Activated T-cell treated with anti-CD3 and anti-CD28 coated beads, Interleukin-2, amount 50 U/mL, for 24 hours (primary cell): Measurements from ENCODE around the gene COQ5.
"Not testable (repeated sequence)": the region's sequence is repeated elsewhere in the genome, so short reads cannot be mapped to it uniquely, and the experiment has no call there.

Source experiments
- DNase-seq: peaks from one replicate; pipeline ENCODE4 v3.0.0-alpha.2; 2020
- H3K27ac Mint-ChIP-seq: 2 replicates; pipeline ENCODE4 v1.8.0; 2020; ENCODE audit warnings: mild to moderate bottlenecking, mixed read lengths
- H3K27me3 Mint-ChIP-seq: 2 replicates; pipeline ENCODE4 v1.8.0; 2020; ENCODE audit warnings: mixed read lengths
- H3K36me3 Mint-ChIP-seq: 2 replicates; pipeline ENCODE4 v1.8.0; 2020; ENCODE audit warnings: low read depth, mixed read lengths
- H3K4me1 Mint-ChIP-seq: 2 replicates; pipeline ENCODE4 v1.8.0; 2020; ENCODE audit warnings: low read depth, mixed read lengths
- H3K4me3 Mint-ChIP-seq: 2 replicates; pipeline ENCODE4 v1.8.0; 2020; ENCODE audit warnings: mild to moderate bottlenecking, moderate library complexity, mixed read lengths
- H3K9me3 Mint-ChIP-seq: 2 replicates; pipeline ENCODE4 v1.8.0; 2020; ENCODE audit warnings: mixed read lengths

Gene COQ5

DNA sequence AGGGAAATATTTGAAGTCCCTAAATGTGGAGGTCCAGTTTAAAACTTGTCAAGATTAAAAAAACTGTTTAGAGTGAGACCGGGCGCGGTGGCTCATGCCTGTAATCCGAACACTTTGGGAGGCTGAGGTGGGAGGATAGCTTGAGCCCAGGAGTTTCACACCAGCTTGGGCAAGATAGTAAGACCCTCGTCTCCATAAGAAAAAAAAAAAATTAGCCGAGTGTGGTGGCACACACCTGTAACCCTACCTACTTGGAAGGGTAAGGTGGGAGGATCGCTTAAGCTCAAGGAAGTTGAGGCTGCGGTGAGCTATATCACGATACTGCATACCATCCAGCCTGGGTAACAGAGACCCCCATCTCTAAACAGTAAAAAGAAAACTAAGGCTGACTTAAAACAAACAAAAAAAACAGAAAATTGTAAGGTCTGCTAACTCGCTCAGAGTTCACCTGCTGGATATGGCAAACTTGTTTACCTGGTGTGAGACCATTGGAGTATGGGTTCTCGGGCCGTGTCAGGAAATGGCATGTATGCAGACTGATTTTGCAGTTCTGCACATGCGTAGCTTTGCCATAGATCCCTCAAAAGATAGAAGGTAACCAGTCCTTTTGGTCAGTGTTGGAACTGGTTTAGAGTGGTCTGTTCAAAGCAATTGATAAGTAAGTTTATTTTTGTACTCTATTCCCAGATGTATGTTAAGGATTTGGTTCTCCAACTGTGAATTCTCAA is 7.3 kb upstream of the COQ5 start:
- H3K27ac Mint-ChIP-seq = peak overlapping the region; percentile 85
- no peak for DNase-seq
- peak overlapping the region; percentile 94 for H3K4me3 Mint-ChIP-seq
- H3K9me3 Mint-ChIP-seq = no peaks in the 10 kb centered on the region
- no peaks in the 10 kb centered on the region for H3K27me3 Mint-ChIP-seq
- H3K4me1 Mint-ChIP-seq = peaks cover 64% of the 10 kb centered on the region
- peaks cover 67% of the 10 kb centered on the region for H3K36me3 Mint-ChIP-seq

DNA sequence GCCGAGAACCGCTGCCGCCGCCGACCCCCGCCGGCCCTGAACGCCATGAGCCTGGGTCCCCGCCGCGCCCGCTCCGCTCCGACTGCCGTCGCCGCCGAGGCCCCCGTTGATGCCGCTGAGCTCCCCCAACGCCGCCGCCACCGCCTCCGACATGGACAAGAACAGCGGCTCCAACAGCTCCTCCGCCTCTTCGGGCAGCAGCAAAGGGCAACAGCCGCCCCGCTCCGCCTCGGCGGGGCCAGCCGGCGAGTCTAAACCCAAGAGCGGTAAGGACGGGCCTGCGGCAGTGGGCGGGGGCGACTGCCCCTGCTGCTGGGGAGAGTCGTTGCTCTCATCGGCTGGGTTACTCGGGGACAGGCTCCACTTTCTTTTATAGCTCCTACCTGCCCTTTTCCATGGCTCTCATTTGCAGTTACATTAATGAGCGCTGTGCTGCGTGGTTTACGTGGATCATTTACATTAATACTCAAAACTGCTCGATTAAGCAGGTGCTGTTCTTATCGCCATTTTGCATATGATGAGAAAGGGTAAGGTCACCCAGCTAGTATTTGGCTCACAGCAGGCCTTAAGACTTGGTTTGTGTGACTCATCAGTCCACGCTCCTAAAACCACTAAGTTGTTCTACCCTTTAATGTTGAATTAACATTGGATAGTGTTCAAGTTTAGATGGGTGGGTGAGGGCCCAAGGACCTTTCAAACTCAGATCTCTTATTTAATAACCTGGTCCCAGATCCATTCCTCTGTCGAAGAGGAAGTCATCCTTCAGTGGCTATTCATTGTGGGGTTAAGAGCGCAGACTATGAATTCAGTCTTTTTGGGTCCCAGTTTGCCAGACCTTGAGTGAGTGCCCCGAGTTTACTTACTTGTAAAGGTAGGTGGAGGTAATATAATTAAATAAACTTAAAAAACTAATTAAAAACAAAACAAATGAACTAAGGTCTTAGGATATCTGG is 6.0 kb upstream of the COQ5 start:
- Mint-ChIP-seq H3K9me3 (no peaks in the 10 kb centered on the region), H3K36me3 (peaks cover 54% of the 10 kb centered on the region), H3K4me3 (peak overlapping the region; percentile 94), H3K27ac (peak overlapping the region; percentile 93), H3K4me1 (peaks cover 56% of the 10 kb centered on the region), H3K27me3 (no peaks in the 10 kb centered on the region)
- peak; percentile 75 for DNase-seq

DNA sequence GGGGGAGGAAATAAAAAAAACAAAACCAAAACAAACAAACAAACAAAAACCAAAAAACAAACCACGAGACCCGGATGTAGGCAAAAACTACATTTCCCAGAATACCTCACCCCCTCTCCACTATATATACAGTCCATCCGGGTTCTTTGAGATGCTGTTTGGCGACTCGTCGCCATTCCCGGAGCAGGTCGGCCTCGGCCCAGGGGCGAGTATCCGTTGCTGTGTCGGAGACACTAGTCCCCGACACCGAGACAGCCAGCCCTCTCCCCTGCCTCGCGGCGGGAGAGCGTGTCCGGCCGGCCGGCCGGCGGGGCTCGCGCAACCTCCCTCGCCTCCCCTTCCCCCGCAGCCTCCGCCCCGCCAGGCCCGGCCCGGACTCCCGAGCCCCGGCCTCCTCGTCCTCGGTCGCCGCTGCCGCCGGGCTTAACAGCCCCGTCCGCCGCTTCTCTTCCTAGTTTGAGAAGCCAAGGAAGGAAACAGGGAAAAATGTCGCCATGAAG is 5.3 kb upstream of the COQ5 start, which contains the start of gene RNF10:
Gene RNF10, plus strand, starts transcription at position 154 of the 500 bp plus-strand sequence. CDS start 456 bp downstream, outside the sequence.
- Mint-ChIP-seq H3K9me3 (no peaks in the 10 kb centered on the region), H3K27ac (peak within 1 kb of the TSS; percentile 93), H3K36me3 (peaks cover 48% of the 10 kb centered on the region), H3K4me3 (peak within 1 kb of the TSS; percentile 94), H3K27me3 (no peaks in the 10 kb centered on the region), H3K4me1 (peaks cover 58% of the 10 kb centered on the region)
- peak; percentile 80 for DNase-seq

DNA sequence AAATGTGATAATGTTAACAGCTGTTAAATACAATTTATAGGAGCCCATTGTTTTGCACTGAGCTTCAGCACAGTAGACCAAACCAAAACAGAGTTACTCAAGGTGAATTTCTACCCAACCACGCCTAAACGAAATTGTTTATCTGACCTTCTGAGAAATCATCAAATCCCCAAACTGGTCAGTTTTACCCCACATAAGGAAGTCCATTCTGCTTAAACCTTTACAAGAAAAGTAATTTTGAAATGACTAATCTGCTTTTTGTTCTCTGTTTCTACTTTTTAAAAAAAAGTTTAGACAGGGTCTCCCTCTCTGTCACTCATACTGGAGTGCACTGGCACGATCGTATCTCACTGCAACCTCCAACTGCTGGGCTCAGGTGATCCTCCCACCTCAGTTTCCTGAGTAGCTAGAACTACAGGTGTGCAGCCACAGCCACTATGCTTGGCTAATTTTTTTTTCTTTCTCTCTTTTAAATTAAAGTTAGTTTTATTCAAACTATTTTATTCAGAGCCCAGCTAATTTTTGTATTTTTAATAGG is 3.8 kb upstream of the COQ5 start:
- Mint-ChIP-seq H3K36me3 (peaks cover 44% of the 10 kb centered on the region), H3K4me1 (peaks cover 48% of the 10 kb centered on the region), H3K4me3 (no peak overlapping the region), H3K27me3 (no peaks in the 10 kb centered on the region), H3K27ac (peak overlapping the region; percentile 18), H3K9me3 (no peaks in the 10 kb centered on the region)
- DNase-seq = no peak

DNA sequence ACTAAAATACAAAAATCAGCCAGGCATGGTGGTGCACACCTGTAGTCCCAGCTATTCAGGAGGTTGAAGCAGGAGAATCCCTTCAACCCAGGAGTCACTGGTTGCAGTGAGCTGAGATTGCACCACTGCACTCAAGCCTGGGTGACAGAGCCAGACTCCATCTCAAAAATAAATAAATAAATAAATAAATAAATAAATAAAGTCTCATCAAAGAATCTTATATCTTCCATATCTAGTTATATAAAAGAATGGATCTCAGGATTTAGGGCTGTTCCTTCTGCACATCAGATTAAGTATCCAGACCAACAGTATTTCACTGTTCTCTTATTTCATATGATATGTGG is 1.4 kb upstream of the COQ5 start:
- H3K9me3 Mint-ChIP-seq, H3K27me3 Mint-ChIP-seq, H3K27ac Mint-ChIP-seq, DNase-seq: not testable (repeated sequence)
- peaks cover 32% of the 10 kb centered on the region for H3K4me1 Mint-ChIP-seq
- peaks cover 27% of the 10 kb centered on the region for H3K36me3 Mint-ChIP-seq
- H3K4me3 Mint-ChIP-seq = peak overlapping the region; percentile 97

DNA sequence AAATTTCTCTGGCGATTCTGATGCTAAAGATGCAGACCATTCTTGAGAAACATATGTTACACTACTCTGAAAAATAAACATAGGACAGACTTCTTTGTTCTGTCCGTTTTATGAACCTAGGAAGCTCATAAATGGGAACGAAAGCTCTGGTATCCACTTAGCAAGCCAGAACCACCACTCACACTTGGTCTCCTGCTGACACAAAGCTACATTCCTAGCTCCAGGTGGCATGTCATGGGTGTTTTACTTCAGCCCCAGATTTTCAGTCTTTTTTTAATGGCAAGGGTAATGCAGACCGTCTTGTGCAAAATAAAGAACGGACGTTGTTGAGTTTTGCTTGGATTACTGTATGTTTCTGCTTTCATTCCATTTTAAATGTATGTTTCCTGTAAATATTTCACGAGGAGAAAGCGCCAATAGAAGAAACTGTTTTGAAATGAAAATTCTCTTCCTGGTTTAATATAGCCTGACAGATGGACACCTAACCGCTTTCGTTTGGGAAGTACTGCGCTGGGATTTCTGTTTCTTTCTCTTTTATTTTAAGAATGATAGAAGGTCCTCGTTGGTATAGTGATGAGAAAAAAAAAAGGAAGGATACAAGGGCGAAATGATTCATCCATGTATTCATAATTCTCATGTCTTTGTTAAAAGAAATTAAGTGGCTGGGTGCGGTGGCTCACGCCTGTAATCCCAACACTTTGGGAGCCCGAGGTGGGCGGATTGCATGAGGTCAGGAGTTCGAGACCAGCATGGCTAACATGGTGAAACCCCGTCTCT is 871 bp upstream of the COQ5 start:
- no peaks in the 10 kb centered on the region for H3K27me3 Mint-ChIP-seq
- DNase-seq = no peak
- peaks cover 22% of the 10 kb centered on the region for H3K36me3 Mint-ChIP-seq
- no peaks in the 10 kb centered on the region for H3K9me3 Mint-ChIP-seq
- peak overlapping the region; percentile 98 for H3K27ac Mint-ChIP-seq
- H3K4me1 Mint-ChIP-seq = peaks cover 29% of the 10 kb centered on the region
- H3K4me3 Mint-ChIP-seq = peak overlapping the region; percentile 97

DNA sequence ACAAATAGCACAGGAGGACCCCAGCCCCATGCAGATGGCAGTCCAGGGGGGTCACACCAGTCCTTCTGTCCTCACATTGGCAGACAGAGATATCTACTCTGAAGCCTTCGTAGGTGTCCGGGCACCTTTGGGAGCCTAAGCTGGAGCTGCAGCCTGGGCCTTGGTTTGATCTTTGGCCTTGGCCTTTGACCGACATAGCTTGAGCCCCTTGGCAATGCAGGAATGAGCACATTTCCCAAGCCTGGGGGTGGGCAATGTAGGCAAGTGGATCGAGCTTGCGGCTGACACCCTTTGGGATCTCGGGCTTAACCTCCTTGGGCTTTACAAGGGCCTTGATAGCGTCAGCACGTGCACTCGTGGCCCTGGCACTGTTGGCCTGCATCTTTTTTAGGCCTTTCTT is 6.4 kb downstream of the COQ5 start:
- H3K27ac Mint-ChIP-seq = no peak overlapping the region
- H3K36me3 Mint-ChIP-seq = peaks cover 34% of the 10 kb centered on the region
- no peaks in the 10 kb centered on the region for H3K9me3 Mint-ChIP-seq
- H3K4me1 Mint-ChIP-seq = peaks cover 5% of the 10 kb centered on the region
- no peak overlapping the region for H3K4me3 Mint-ChIP-seq
- no peak for DNase-seq
- no peaks in the 10 kb centered on the region for H3K27me3 Mint-ChIP-seq

DNA sequence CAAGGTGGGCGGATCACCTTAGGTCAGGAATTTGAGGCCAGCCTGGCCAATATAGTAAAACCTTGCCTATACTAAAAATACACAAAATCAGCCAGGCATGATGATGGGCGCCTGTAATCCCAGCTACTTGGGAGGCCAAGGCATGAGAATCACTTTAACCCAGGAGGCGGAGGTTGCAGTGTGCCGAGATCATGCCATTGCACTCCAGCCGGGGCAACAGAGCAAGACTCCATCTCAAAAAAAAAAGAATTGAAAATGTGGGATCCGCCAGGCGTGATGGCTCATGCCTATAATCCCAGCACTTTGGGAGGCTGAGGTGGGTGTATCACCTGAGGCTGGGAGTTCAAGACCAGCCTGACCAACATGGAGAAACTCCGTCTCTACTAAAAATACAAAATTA is 9.6 kb downstream of the COQ5 start:
- H3K4me3 Mint-ChIP-seq, DNase-seq, H3K27me3 Mint-ChIP-seq, H3K4me1 Mint-ChIP-seq, H3K27ac Mint-ChIP-seq, H3K9me3 Mint-ChIP-seq: not testable (repeated sequence)
- H3K36me3 Mint-ChIP-seq = peaks cover 48% of the 10 kb centered on the region

DNA sequence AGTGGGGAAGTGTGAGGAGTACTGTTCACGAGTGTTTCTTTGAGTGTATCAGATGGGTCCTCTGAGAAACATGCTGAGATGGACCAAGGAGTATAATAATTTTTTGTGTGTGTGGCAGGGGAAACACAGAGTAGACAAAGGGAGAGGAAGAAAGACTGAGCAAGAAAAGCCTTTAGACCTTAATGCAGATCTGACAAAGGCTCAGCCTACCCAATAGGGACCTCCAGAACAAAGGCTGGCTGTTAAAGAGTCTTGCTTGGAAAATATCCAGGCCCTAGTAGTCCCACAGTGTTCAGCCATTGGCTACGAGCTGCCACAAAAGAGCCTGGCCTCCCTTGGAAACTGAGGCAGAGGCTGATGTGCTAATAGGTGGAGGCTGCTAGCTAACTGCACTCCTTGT is 13.5 kb downstream of the COQ5 start:
- H3K4me3 Mint-ChIP-seq = no peak overlapping the region
- peaks cover 45% of the 10 kb centered on the region for H3K36me3 Mint-ChIP-seq
- no peak for DNase-seq
- no peaks in the 10 kb centered on the region for H3K9me3 Mint-ChIP-seq
- H3K27me3 Mint-ChIP-seq = no peaks in the 10 kb centered on the region
- H3K4me1 Mint-ChIP-seq = no peaks in the 10 kb centered on the region
- H3K27ac Mint-ChIP-seq = no peak overlapping the region

DNA sequence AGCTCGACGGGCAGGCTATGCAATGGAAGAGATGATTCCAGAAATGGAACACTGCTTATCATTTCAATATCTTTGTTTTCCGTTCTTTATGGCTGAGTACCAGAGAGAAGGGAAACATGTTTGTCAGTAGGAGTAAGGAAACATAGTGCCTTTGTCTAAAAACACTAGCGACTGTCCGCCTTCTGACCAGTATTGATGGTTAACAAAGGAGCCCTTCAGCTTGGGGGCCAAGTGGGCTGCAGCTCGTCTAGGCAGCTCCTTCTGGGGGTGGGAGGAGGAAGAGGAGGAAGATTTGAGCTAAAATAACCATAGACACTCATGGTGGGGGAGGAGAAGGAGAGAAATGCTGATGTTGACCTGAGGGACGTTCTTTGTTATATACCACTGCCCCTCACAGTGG is 15.0 kb downstream of the COQ5 start:
- no peak overlapping the region for H3K4me3 Mint-ChIP-seq
- peaks cover 51% of the 10 kb centered on the region for H3K36me3 Mint-ChIP-seq
- no peak for DNase-seq
- no peaks in the 10 kb centered on the region for H3K27me3 Mint-ChIP-seq
- no peaks in the 10 kb centered on the region for H3K4me1 Mint-ChIP-seq
- H3K9me3 Mint-ChIP-seq = no peaks in the 10 kb centered on the region
- no peak overlapping the region for H3K27ac Mint-ChIP-seq

DNA sequence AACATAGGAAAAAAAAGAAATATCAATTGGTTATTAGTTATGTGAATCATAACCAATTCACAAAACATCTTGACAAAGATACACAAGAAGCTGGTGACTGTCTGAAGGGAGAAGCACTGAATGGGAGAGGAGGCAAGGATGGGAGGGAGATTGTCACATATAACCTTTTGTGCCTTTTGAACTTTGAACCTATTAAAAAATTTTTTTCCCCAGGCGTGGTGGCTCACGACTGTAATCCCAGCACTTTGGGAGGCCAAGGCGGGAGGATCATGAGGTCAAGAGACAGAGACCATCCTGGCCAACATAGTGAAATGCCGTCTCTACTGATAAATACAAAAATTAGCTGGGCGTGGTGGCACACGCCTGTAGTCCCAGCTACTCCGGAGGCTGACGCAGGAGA is 20.4 kb downstream of the COQ5 start:
- peak overlapping the region; percentile 2 for H3K27ac Mint-ChIP-seq
- DNase-seq = no peak
- no peaks in the 10 kb centered on the region for H3K9me3 Mint-ChIP-seq
- H3K27me3 Mint-ChIP-seq = no peaks in the 10 kb centered on the region
- H3K4me1 Mint-ChIP-seq = no peaks in the 10 kb centered on the region
- no peak overlapping the region for H3K4me3 Mint-ChIP-seq
- H3K36me3 Mint-ChIP-seq = peaks cover 58% of the 10 kb centered on the region

DNA sequence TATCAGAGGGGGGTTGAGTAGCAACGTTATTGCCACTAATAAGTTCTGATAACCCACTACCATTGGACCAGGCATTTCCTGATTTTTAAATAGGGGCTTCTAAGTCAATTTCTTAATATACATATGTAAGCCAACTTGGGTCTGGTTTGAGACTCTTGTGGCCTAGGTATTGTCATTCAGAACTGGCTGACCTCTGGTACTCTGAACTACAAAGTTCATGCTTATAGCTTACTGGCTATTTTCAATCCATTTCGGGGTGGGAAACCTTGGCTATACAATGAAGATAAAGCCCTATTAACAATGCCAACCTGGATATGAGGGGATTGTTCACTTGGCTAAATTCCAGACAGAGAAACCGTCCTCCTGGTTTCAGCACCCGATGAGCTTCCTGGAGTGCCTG is 24.4 kb downstream of the COQ5 start:
- no peak overlapping the region for H3K27ac Mint-ChIP-seq
- no peaks in the 10 kb centered on the region for H3K27me3 Mint-ChIP-seq
- no peaks in the 10 kb centered on the region for H3K9me3 Mint-ChIP-seq
- H3K36me3 Mint-ChIP-seq = peaks cover 71% of the 10 kb centered on the region
- H3K4me3 Mint-ChIP-seq = no peak overlapping the region
- no peak for DNase-seq
- H3K4me1 Mint-ChIP-seq = peaks cover 3% of the 10 kb centered on the region

DNA sequence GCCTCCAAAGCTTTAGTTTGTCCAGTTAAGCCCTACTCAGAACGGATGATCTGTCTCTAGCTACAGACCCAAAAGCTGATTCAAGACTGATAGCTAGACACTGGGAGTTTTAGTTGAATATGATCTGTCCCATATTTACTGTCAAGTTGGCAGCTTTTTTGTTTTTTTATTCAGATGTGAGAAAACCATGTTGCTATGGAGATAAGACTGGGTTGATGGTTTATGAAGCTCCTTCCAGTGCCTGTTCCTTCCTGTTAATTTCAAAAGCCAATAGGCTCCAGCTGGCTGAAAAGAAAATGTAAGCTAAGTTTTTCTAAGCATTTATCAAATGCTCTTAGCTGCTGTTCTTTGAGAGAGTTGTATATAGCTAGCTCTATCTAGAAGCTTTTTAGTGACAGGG is 28.4 kb downstream of the COQ5 start:
- Mint-ChIP-seq H3K27me3 (no peaks in the 10 kb centered on the region), H3K4me3 (no peak overlapping the region), H3K27ac (peak overlapping the region; percentile 56), H3K9me3 (no peaks in the 10 kb centered on the region), H3K4me1 (peaks cover 22% of the 10 kb centered on the region), H3K36me3 (peaks cover 79% of the 10 kb centered on the region)
- no peak for DNase-seq

DNA sequence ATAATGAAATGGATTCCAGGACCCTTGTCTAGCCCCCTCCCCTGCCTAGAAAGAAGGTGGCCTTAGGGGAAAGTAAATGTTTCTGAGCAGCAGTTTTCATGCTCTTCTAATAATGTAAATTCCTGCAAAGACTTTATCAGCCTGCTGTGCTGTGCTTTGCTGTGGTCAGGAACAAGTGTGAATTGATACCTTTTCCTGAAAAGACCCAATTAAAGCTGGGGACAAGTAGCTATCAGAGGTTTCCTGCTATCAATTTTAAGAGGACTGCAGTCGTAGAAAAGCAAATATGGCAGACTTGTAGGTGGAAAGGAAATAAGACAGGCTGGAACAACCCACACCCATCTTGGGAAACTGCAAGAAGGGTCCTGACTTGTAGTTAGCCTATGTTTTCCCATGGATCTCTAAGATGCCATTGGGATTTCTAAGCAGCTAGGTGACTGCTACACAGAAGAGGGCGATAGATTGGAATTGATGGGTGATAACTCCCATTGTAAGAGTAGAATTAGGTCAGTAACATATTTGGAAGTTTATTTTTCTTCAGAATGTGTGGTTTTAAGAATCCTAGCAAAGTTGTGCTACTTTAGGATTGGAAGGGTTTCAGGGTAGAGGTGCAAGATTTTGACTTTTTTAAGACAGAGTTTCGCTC is 30.0 kb downstream of the COQ5 start:
- Mint-ChIP-seq H3K4me1 (peaks cover 30% of the 10 kb centered on the region), H3K9me3 (no peaks in the 10 kb centered on the region), H3K36me3 (peaks cover 66% of the 10 kb centered on the region), H3K27ac (peak overlapping the region; percentile 95), H3K27me3 (no peaks in the 10 kb centered on the region), H3K4me3 (no peak overlapping the region)
- no peak for DNase-seq
